GM12873 (cell line): ENCODE measurements around the gene RCAN2.

Experiments used
- TF ChIP-seq, protein P1 (sequence below): IDR thresholded peaks from 2 replicates; pipeline ENCODE4 v1.5.1; 2012; ENCODE audit warnings: low read depth, mild to moderate bottlenecking, moderate library complexity, low read length, control low read depth; ENCODE audit not compliant: insufficient read depth; ENCODE audit errors: missing control alignments

The RCAN2 gene

GRCh38 chr6:46507426-46507825, 16.2 kb upstream of the RCAN2 start:
- TF ChIP-seq, protein P1, sequence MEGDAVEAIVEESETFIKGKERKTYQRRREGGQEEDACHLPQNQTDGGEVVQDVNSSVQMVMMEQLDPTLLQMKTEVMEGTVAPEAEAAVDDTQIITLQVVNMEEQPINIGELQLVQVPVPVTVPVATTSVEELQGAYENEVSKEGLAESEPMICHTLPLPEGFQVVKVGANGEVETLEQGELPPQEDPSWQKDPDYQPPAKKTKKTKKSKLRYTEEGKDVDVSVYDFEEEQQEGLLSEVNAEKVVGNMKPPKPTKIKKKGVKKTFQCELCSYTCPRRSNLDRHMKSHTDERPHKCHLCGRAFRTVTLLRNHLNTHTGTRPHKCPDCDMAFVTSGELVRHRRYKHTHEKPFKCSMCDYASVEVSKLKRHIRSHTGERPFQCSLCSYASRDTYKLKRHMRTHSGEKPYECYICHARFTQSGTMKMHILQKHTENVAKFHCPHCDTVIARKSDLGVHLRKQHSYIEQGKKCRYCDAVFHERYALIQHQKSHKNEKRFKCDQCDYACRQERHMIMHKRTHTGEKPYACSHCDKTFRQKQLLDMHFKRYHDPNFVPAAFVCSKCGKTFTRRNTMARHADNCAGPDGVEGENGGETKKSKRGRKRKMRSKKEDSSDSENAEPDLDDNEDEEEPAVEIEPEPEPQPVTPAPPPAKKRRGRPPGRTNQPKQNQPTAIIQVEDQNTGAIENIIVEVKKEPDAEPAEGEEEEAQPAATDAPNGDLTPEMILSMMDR: no peak

- TF ChIP-seq, protein P1: no peak
Observed at GRCh38 chr6:46505693-46506512, 14.7 kb upstream of the RCAN2 start.

DNA sequence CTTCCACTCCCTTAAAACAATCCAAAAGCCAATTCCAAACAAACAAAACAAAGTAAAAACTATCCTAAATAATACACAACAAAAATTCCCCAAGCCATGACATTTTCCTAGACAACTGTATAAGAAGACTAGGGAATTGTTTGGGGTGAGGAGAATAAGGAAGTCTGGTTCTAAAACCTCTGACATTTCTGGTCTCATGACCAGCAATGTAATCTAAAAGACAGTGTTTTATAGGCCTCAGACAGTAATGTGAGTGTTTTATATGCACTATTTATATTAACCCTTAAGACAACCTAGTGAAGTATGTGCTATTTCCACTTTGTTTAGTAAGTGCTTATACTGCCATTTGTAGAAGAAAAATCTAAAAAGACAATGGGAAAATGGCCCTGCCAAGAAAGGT, 13.0 kb upstream of the RCAN2 start:
- TF ChIP-seq, protein P1: no peak

DNA sequence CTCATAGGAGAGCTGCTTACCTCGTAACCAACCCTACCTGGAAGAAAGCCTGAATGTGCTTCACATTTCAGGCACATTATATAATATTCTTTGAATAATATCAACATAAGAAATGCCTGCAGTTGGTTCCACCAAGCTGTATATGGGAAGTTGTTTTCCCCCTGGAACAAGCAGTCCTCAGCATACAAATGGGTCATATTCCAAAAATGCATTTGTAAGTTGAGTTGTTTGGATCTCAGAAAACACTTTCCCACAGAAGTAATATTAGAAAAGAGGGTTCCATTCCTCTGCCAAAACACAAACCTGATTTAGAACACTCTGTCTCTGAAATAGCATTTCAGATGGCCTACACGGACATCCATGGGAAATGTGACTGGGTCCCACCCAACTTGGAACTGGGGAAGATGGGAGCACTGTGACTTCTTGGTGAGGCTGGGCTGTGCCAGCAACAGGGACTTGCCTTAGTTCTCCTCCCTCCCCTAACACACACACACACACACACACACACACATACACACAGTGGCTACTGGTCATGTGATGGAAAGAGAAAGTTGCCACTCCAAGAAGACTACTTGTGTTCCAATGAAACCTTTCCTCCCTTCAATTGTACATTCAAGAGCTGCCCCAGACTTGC, 11.4 kb upstream of the RCAN2 start:
- TF ChIP-seq, protein P1: no peak

DNA sequence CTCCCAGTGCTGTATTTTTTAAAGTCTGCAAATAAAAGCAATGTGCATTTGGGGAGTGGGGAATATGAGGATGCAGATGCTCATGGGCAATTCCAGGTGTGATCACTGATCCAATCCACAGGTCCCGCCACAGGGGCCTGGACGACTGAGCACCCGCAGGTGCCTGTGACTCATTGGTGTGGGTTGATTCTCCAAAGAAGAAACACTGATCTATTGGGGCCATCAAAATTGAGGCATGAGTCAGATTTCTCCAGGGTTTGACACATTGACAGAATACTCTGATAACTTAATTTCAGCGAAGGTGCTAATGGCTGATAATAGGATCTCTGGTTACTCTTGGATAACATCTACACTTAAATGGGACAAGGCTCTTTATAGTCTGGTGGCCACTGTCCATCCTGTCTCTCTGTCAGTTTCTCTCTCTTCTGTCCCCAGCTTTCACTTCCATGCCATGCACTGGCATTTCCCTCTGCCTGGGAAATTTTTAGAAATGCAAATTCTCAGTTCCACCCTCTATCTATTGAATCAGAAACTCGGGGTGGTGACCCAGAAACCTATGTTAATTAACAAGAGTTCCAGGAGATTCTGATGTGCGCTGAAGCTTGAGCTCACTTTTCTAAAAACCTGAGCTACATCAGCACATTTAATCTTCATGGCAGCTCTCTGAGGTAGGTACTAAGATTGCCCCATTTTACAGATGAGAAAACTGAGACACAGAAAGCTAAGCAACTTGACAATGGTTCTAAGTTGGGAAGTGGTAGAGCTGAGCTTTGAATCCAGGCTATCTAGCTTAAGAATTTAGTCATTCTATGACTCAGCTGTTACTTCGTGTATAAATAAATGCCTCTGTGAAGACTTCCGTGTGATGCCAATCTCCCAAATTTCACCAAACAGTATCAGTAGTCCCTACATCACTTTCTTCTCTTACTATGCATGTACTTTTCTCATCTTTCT, 10.2 kb upstream of the RCAN2 start:
- TF ChIP-seq, protein P1: no peak

GRCh38 chr6:46500382-46500781, 9.1 kb upstream of the RCAN2 start:
- TF ChIP-seq, protein P1: no peak
